Astrocyte (in vitro differentiated cells and primary cell): ENCODE data around the gene SNX32. TPM values are rescaled to one million over a fixed set of nuclear protein-coding genes. Genes with fewer than 3 reads are reported as not detected.

ENCODE experiments used
- DNase-seq: peaks from one replicate; pipeline ENCODE4 v3.0.0-alpha.2; 2010; ENCODE audit warnings: low read depth
- FAIRE-seq: peaks from 2 replicates; lab custom pipeline; 2011; peaks lifted over from hg19 to GRCh38; lab: Jason Lieb, UNC
- H2AFZ ChIP-seq: 2 replicates; pipeline ENCODE4 v1.6.0; 2012; ENCODE audit warnings: low read depth, low read length, inconsistent platforms
- H3K27ac ChIP-seq: 2 replicates; pipeline ENCODE4 v1.5.1; 2011; ENCODE audit warnings: low read depth, low read length, inconsistent platforms
- H3K27me3 ChIP-seq: 2 replicates; pipeline ENCODE4 v1.6.0; 2011; ENCODE audit warnings: low read length, inconsistent platforms; ENCODE audit not compliant: insufficient read depth
- H3K36me3 ChIP-seq: 2 replicates; pipeline ENCODE4 v1.5.1; 2011; ENCODE audit warnings: low read length, inconsistent platforms; ENCODE audit not compliant: insufficient read depth
- H3K4me1 ChIP-seq: 2 replicates; pipeline ENCODE4 v1.5.1; 2011; ENCODE audit warnings: low read length, inconsistent platforms; ENCODE audit not compliant: insufficient read depth
- H3K4me2 ChIP-seq: 2 replicates; pipeline ENCODE4 v1.6.0; 2012; ENCODE audit warnings: low read length, inconsistent platforms
- H3K4me3 ChIP-seq: 2 replicates; pipeline ENCODE4 v1.5.1; 2011; ENCODE audit warnings: low read depth, mild to moderate bottlenecking, low read length, inconsistent platforms; ENCODE audit not compliant: insufficient read depth
- H3K79me2 ChIP-seq: 2 replicates; pipeline ENCODE4 v1.6.0; 2012; ENCODE audit warnings: mild to moderate bottlenecking, low read length, inconsistent platforms; ENCODE audit not compliant: insufficient read depth
- H3K9ac ChIP-seq: 2 replicates; pipeline ENCODE4 v1.6.0; 2012; ENCODE audit warnings: mild to moderate bottlenecking, low read length, inconsistent platforms
- H3K9me3 ChIP-seq: 2 replicates; pipeline ENCODE4 v1.5.1; 2012; ENCODE audit warnings: low read depth, mild to moderate bottlenecking, low read length, inconsistent platforms; ENCODE audit not compliant: insufficient read depth
- H4K20me1 ChIP-seq: 2 replicates; pipeline ENCODE4 v1.6.0; 2012; ENCODE audit warnings: low read length, inconsistent platforms; ENCODE audit not compliant: insufficient read depth
- H3K27ac Mint-ChIP-seq: one replicate; pipeline ENCODE4 v1.8.0; 2021; ENCODE audit warnings: mild to moderate bottlenecking, mixed read lengths; ENCODE audit not compliant: unreplicated experiment
- H3K27me3 Mint-ChIP-seq: one replicate; pipeline ENCODE4 v1.8.0; 2021; ENCODE audit warnings: low read depth, mixed read lengths; ENCODE audit not compliant: unreplicated experiment
- H3K36me3 Mint-ChIP-seq: one replicate; pipeline ENCODE4 v1.8.0; 2021; ENCODE audit warnings: low read depth, mixed read lengths; ENCODE audit not compliant: unreplicated experiment
- H3K4me1 Mint-ChIP-seq: one replicate; pipeline ENCODE4 v1.8.0; 2021; ENCODE audit warnings: low read depth, mixed read lengths; ENCODE audit not compliant: unreplicated experiment
- H3K4me3 Mint-ChIP-seq: one replicate; pipeline ENCODE4 v1.8.0; 2021; ENCODE audit warnings: mild to moderate bottlenecking, moderate library complexity, mixed read lengths; ENCODE audit not compliant: unreplicated experiment
- H3K9me3 Mint-ChIP-seq: one replicate; pipeline ENCODE4 v1.8.0; 2021; ENCODE audit warnings: mild to moderate bottlenecking, mixed read lengths; ENCODE audit not compliant: unreplicated experiment
- CTCF ChIP-seq: IDR thresholded peaks from 2 replicates; pipeline ENCODE4 v1.5.1; 2011; ENCODE audit warnings: low read depth, mild to moderate bottlenecking, inconsistent platforms, low read length, moderate library complexity; ENCODE audit not compliant: insufficient read depth
- EZH2 ChIP-seq: IDR thresholded peaks from 2 replicates; pipeline ENCODE4 v1.6.1; 2012; ENCODE audit warnings: mild to moderate bottlenecking, low read length, inconsistent platforms; ENCODE audit not compliant: insufficient read depth
- total RNA-seq: library from RNA; stranded (reverse); gene quantifications from 2 replicates; pipeline ENCODE4 v1.2.1, GENCODE V29; 2021

The SNX32 gene
- total RNA-seq, 1 donor from 2014 or later = 1.2 TPM

- no peaks in the 10 kb centered on the region for H3K27me3 Mint-ChIP-seq
- peak overlapping the region; percentile 99 for H3K4me2 ChIP-seq
- H3K9me3 Mint-ChIP-seq = no peaks in the 10 kb centered on the region
- peak overlapping the region; percentile 19 for H3K9ac ChIP-seq
- H4K20me1 ChIP-seq = peaks cover 81% of the 10 kb centered on the region
- no peak overlapping the region for H3K4me3 Mint-ChIP-seq
- TF ChIP-seq CTCF = no peak
- no peak for TF ChIP-seq EZH2
- H2AFZ ChIP-seq = no peak overlapping the region
- H3K27ac ChIP-seq = no peak overlapping the region
- peaks cover 26% of the 10 kb centered on the region for H3K36me3 ChIP-seq
- no peak overlapping the region for H3K27ac Mint-ChIP-seq
- H3K36me3 Mint-ChIP-seq = peaks cover 14% of the 10 kb centered on the region
- H3K9me3 ChIP-seq = no peaks in the 10 kb centered on the region
- no peak for DNase-seq
- H3K4me1 ChIP-seq = peaks cover 73% of the 10 kb centered on the region
- H3K4me1 Mint-ChIP-seq = peaks cover 30% of the 10 kb centered on the region
- peaks cover 80% of the 10 kb centered on the region for H3K79me2 ChIP-seq
- no peak for FAIRE-seq
- no peaks in the 10 kb centered on the region for H3K27me3 ChIP-seq
- no peak overlapping the region for H3K4me3 ChIP-seq
Measured at GRCh38 chr11:65894034-65894591, 60.4 kb downstream of the SNX32 start.

GRCh38 chr11:65895482-65895981 is 61.8 kb downstream of the SNX32 start:
- peaks cover 90% of the 10 kb centered on the region for H3K79me2 ChIP-seq
- peaks cover 86% of the 10 kb centered on the region for H4K20me1 ChIP-seq

More at GRCh38 chr11:65895482-65895981, 61.8 kb downstream of the SNX32 start:
- FAIRE-seq = no peak
- H3K9me3 Mint-ChIP-seq = no peaks in the 10 kb centered on the region
- Histone ChIP-seq H3K9ac (peak overlapping the region; percentile 54), H3K9me3 (no peaks in the 10 kb centered on the region), H3K4me3 (no peak overlapping the region), H3K27me3 (no peaks in the 10 kb centered on the region), H3K27ac (peak overlapping the region; percentile 22), H2AFZ (no peak overlapping the region), H3K4me2 (peak overlapping the region; percentile 89), H3K36me3 (peaks cover 26% of the 10 kb centered on the region), H3K4me1 (peaks cover 62% of the 10 kb centered on the region)
- TF ChIP-seq CTCF (no peak), EZH2 (no peak)
- DNase-seq = no peak
- peaks cover 21% of the 10 kb centered on the region for H3K4me1 Mint-ChIP-seq
- no peaks in the 10 kb centered on the region for H3K27me3 Mint-ChIP-seq
- peaks cover 14% of the 10 kb centered on the region for H3K36me3 Mint-ChIP-seq
- peak overlapping the region; percentile 23 for H3K4me3 Mint-ChIP-seq
- peak overlapping the region; percentile 20 for H3K27ac Mint-ChIP-seq
